AG04450 (cell line): ENCODE data around the gene MRPL20. TPM values are rescaled to one million over a fixed set of nuclear protein-coding genes. Genes with fewer than 3 reads are reported as not detected.
"Not testable (repeated sequence)": the region's sequence is repeated elsewhere in the genome, so short reads cannot be mapped to it uniquely, and the experiment has no call there.

Source experiments
- CTCF ChIA-PET: fragments of 300-600, 350-600 bp; formaldehyde crosslinking; extraction: SDS; loops from one replicate; lab custom pipeline; 2022; ENCODE audit warnings: antibody characterized with exemption, inconsistent platforms; lab: Charles Lee
- POLR2A ChIA-PET: fragments of 350-600 bp; formaldehyde crosslinking; extraction: SDS; loops from one replicate; lab custom pipeline; 2021; ENCODE audit warnings: antibody characterized with exemption, inconsistent platforms; lab: Yijun Ruan, JAX
- DNase-seq: peaks from one replicate; pipeline ENCODE4 v3.0.0-alpha.2; 2011; ENCODE audit warnings: low read depth, low spot score
- H3K27ac ChIP-seq: one replicate; pipeline ENCODE4 v1.5.1; 2012; ENCODE audit warnings: low read depth, low read length, control low read depth
- H3K27me3 ChIP-seq: one replicate; pipeline ENCODE4 v1.6.0; 2012; ENCODE audit warnings: low read length; ENCODE audit not compliant: control insufficient read depth, insufficient read depth
- H3K4me3 ChIP-seq: 2 replicates; pipeline ENCODE4 v1.5.1; 2011; ENCODE audit warnings: mild to moderate bottlenecking, low read depth, low read length, control low read depth
- H3K9me3 ChIP-seq: 2 replicates; pipeline ENCODE4 v1.5.1; 2012; ENCODE audit warnings: low read length; ENCODE audit not compliant: control insufficient read depth, insufficient read depth
- polyA minus RNA-seq: library from RNA; depleted of rRNA, polyadenylated mRNA; stranded (reverse); fragments of >200 nt; gene quantifications from 2 replicates; pipeline ENCODE4 v1.2.3, GENCODE V29; 2011; rRNA and poly(A)+ RNA removed
- polyA plus RNA-seq: library from polyadenylated mRNA; depleted of rRNA; stranded (reverse); fragments of >200 nt; gene quantifications from 2 replicates; pipeline ENCODE4 v1.2.3, GENCODE V29; 2011; rRNA removed
- TF ChIP-seq, protein P1 (sequence below): IDR thresholded peaks from 2 replicates; pipeline ENCODE4 v1.5.1; 2011; ENCODE audit warnings: low read depth, low read length, control low read depth, inconsistent platforms

MRPL20 gene
- polyA plus RNA-seq (131 and 140 TPM in 2 replicates), polyA minus RNA-seq (58.6 and 62.5 TPM in 2 replicates)

DNA sequence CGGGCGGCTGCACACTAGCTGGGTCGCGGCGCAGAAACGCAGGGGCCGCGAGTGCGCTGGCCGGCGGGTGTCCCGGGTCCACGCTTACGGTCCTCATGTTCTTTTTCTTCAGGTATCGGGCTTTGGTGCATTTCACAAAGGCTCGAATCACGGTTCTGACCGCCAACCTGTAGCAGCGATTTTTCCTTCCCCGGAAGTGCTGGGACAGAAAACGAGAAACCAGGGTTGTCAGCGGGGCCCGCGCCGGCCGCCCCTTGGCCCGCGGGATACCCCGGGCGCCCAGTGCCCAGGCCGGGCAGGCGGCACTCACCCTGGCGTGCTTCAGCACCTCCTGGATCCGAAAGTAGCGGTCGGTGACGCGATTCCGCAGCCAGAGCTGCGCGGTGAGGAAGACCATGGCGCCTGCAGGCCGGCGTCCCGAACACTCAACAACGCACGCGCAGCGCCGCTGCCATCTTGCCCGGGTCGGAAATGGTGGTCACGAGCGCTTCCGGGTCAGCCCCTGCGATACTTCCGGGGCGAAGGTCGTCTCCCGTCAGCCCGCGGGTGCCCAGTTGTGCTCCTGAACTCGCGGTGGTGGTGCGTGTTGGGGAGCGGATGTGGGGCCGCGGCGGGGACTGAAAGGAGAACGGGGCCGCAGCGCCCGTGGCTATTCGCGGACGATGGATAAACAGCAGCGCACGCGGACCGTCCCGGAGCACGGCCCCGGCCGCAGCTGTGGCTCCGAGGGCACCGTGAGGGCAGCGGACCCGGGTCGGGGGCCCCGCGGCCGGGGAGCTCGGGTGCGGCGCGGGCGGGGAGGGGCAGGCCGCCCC lies at the start of gene MRPL20:
TSS of gene MRPL20 (minus strand) at position 473 of the 815 bp plus-strand sequence. CDS start at position 397, 76 bp downstream.
- Histone ChIP-seq H3K27me3 (no peaks in the 10 kb centered on the region), H3K27ac (peak within 1 kb of the TSS; percentile 11), H3K9me3 (peaks cover 9% of the 10 kb centered on the region), H3K4me3 (peak within 1 kb of the TSS; percentile 81)
- DNase-seq = peak; percentile 63
- TF ChIP-seq, protein P1, sequence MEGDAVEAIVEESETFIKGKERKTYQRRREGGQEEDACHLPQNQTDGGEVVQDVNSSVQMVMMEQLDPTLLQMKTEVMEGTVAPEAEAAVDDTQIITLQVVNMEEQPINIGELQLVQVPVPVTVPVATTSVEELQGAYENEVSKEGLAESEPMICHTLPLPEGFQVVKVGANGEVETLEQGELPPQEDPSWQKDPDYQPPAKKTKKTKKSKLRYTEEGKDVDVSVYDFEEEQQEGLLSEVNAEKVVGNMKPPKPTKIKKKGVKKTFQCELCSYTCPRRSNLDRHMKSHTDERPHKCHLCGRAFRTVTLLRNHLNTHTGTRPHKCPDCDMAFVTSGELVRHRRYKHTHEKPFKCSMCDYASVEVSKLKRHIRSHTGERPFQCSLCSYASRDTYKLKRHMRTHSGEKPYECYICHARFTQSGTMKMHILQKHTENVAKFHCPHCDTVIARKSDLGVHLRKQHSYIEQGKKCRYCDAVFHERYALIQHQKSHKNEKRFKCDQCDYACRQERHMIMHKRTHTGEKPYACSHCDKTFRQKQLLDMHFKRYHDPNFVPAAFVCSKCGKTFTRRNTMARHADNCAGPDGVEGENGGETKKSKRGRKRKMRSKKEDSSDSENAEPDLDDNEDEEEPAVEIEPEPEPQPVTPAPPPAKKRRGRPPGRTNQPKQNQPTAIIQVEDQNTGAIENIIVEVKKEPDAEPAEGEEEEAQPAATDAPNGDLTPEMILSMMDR = no peak
- ChIA-PET CTCF (interaction anchor here (0.8 kb wide), 1 partner anchor 22 kb away, joined by 3 read pairs; no protein-coding TSS in a partner anchor), POLR2A (interaction anchor here (0.7 to 2.0 kb wide), 7 partner anchors 8 to 34 kb away, joined by 3 to 15 read pairs (median 4); partner anchors contain the start of genes AURKAIP1 and CCNL2)

DNA sequence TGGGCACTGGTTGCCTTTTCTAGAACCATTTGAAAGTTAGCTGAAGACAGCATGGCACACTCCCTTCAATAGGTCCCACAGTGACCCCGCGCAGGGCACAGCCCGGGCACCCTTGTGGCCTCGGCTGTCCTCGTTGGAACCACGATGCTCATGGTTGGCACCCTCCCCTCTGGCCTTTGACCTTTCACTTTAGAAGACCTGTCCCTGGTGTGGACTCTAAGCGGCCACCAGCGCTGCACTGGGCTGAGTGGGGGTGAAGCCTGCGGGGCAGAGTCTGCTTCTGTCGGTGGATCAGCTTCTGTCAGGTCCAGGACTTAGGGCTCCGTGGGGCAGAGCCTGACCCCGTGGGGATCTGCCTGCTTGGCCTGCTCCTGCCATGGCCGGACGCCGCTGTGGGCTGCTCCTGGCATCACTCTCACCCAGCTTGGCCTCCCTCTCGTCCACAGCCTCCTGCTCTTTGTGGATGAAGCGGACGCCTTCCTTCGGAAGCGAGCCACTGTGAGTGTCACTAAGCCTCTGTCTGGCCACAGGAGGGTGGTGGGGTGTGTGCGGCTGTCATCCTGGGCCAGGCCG lies 49.7 kb upstream of the MRPL20 start:
- H3K4me3 ChIP-seq, H3K27me3 ChIP-seq, DNase-seq, CTCF ChIA-PET, H3K27ac ChIP-seq, POLR2A ChIA-PET, H3K9me3 ChIP-seq: not testable (repeated sequence)

DNA sequence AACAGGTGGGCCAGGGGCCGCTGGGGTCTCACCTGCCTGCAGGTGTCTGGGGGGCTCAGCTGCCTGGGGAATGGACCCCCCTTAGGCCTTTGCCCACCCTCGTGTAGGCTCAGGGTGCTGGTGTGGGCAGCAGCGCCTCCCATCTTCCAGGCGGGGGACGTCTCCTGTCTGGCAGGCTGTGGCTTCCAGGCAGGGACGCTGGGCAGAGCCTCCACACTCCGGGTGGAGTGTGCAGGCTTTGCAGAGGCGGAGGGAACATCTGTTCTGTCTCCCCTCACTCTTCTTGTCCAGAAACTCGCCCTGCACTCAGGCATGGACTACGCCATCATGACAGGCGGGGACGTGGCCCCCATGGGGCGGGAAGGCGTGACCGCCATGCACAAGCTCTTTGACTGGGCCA lies 48.8 kb upstream of the MRPL20 start:
- H3K4me3 ChIP-seq, CTCF ChIA-PET, H3K9me3 ChIP-seq, POLR2A ChIA-PET, H3K27ac ChIP-seq, DNase-seq, H3K27me3 ChIP-seq: not testable (repeated sequence)

- POLR2A ChIA-PET = no interaction called here
- CTCF ChIA-PET = no interaction called here
- Histone ChIP-seq H3K27me3 (no peaks in the 10 kb centered on the region), H3K4me3 (no peak overlapping the region), H3K9me3 (no peaks in the 10 kb centered on the region; the same call in 1 of the 2 replicates), H3K27ac (no peak overlapping the region)
- DNase-seq = no peak
- TF ChIP-seq, protein P1 = no peak
Observed at GRCh38 chr1:1455366-1455884, 48.3 kb upstream of the MRPL20 start.

DNA sequence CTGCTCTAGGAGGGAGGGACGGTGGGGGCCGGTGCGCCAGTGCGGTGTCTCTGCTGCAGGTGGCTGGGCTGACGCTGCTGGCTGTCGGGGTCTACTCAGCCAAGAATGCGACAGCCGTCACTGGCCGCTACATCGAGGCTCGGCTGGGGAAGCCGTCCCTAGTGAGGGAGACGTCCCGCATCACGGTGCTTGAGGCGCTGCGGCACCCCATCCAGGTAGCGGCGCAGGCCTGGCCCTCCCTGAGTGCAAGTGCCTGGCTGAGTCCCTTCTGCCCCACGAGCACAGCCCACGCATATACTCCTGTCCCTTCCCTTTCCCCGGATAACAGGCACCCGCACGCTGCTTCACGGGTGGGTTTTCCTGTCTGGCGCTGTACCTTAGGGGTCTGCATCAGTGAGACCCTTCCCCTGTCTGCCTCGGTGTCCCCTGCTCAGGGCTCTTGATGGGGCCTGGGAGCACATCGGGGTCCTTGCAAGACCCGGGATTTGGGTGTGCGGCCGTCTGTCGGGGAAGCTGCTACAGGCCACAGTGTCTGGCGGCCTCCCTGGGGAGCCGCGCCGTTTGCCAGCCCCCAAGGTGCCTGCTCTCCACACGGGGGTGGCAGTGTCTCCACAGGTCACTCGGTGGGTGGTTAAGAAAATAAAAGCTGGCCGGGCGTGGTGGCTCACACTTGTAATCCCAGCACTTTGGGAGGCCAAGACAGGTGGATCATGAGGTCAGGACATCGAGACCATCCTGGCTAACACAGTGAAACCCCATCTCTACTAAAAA lies 47.4 kb upstream of the MRPL20 start:
- H3K9me3 ChIP-seq, CTCF ChIA-PET: not testable (repeated sequence)

DNA sequence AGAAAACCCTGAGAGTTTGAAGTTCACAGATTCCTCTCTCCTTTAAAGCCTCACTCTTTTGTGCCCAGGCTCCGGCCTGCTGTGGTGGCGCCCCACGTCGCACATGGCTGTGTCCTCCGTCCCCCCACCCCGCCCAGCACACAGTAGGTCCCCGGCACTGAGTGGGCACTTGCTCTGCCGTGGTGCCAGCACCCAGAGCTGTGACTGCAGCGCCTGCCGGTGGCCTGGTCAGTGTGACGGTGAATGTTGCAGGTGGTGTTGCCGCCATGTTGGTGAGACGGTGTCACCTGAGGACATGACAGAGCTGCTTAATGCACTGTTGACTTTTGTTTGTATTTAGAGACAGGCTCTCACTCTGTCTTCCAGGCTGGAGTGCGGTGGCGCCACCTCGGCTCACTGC lies 45.8 kb upstream of the MRPL20 start:
- H3K27ac ChIP-seq = no peak overlapping the region
- no peaks in the 10 kb centered on the region; the same call in 1 of the 2 replicates for H3K9me3 ChIP-seq
- no peaks in the 10 kb centered on the region for H3K27me3 ChIP-seq
- H3K4me3 ChIP-seq = no peak overlapping the region
- ChIA-PET POLR2A (no interaction called here), CTCF (no interaction called here)
- DNase-seq = no peak
- TF ChIP-seq, protein P1 = no peak

More for the DNA sequence above, 47.4 kb upstream of the MRPL20 start:
- H3K4me3 ChIP-seq, DNase-seq, POLR2A ChIA-PET, H3K27me3 ChIP-seq, H3K27ac ChIP-seq: not testable (repeated sequence)

GRCh38 chr1:1452365-1452739 lies 45.3 kb upstream of the MRPL20 start:
- H3K27me3 ChIP-seq, DNase-seq, CTCF ChIA-PET, H3K27ac ChIP-seq, H3K4me3 ChIP-seq, H3K9me3 ChIP-seq, POLR2A ChIA-PET: not testable (repeated sequence)
